Suprapubic skin (tissue), 4 donors: ENCODE results near the gene SLC25A5. TPM values are rescaled to one million over a fixed set of nuclear protein-coding genes. Genes with fewer than 3 reads are reported as not detected.

Source experiments
- DNase-seq, 2 donors: peaks; one replicate each; pipeline ENCODE4 v3.0.0-alpha.2; 2019; ENCODE audit warnings: low spot score in 2 of 2
- H3K27ac ChIP-seq: fragments of 200-600 bp; sonication (generic); one replicate; pipeline ENCODE4 v1.5.1; 2019
- H3K27me3 ChIP-seq: fragments of 200-600 bp; sonication (generic); one replicate; pipeline ENCODE4 v1.5.1; 2019
- H3K36me3 ChIP-seq: fragments of 200-600 bp; sonication (generic); one replicate; pipeline ENCODE4 v1.5.1; 2019
- H3K4me1 ChIP-seq: fragments of 200-600 bp; sonication (generic); one replicate; pipeline ENCODE4 v1.5.1; 2019
- H3K4me3 ChIP-seq: fragments of 200-600 bp; sonication (generic); one replicate; pipeline ENCODE4 v1.5.1; 2019; ENCODE audit warnings: mild to moderate bottlenecking
- H3K9me3 ChIP-seq: fragments of 200-600 bp; sonication (generic); one replicate; pipeline ENCODE4 v1.5.1; 2019
- CTCF ChIP-seq, 2 donors: fragments of 200-600 bp in 1 of 2; fragments of 450-650 bp in 1 of 2; sonication (generic) in 1 of 2; IDR thresholded peaks; one replicate each; pipeline ENCODE4 v1.5.1; 2016 to 2019; ENCODE audit warnings: antibody characterized with exemption in 2 of 2, mild to moderate bottlenecking in 1 of 2, moderate library complexity in 1 of 2
- EP300 ChIP-seq: sonication (generic); formaldehyde crosslinking; IDR thresholded peaks from one replicate; pipeline ENCODE4 v1.6.1; 2017; ENCODE audit warnings: antibody characterized with exemption
- POLR2A ChIP-seq, 2 donors: fragments of 450-650 bp; IDR thresholded peaks; one replicate each; pipeline ENCODE4 v1.6.1; 2017; ENCODE audit warnings: antibody characterized with exemption in 2 of 2, mild to moderate bottlenecking in 2 of 2, moderate library complexity in 2 of 2
- POLR2AphosphoS5 ChIP-seq, 3 donors: sonication (generic); formaldehyde crosslinking; IDR thresholded peaks; one replicate each; pipeline ENCODE4 v1.6.1; 2017; ENCODE audit warnings: antibody characterized with exemption in 3 of 3
- WGBS: methylation state at CpG from one replicate; pipeline ENCODE4 v1.1.5; 2018; 5-methylcytosine and 5-hydroxymethylcytosine counted together
- total RNA-seq, 4 donors: library from RNA; depleted of rRNA; stranded (reverse); fragments of >200 nt; gene quantifications; one replicate each; pipeline ENCODE4 v1.1.0, GENCODE V29; 2016

SLC25A5 gene
- total RNA-seq, 4 donors from 2014 or later, result 177 to 516 (median 455) TPM

GRCh38 chrX:119467433-119467832 is 811 bp upstream of the SLC25A5 start:
- Histone ChIP-seq H3K27ac (no peak overlapping the region), H3K4me3 (peak overlapping the region; percentile 79)

GRCh38 chrX:119468551-119469312 is 488 bp downstream of the SLC25A5 start:
- Histone ChIP-seq H3K27ac (peak overlapping the region; percentile 96), H3K9me3 (no peaks in the 10 kb centered on the region), H3K4me3 (peak overlapping the region; percentile 79), H3K27me3 (no peaks in the 10 kb centered on the region), H3K4me1 (peaks cover 4% of the 10 kb centered on the region), H3K36me3 (peaks cover 16% of the 10 kb centered on the region)
- TF ChIP-seq CTCF (IDR thresholded peaks at IDR 0.05) (peak; percentile 44 to 80), POLR2AphosphoS5 (IDR thresholded peaks at IDR 0.05) (no peak)
- 36% methylated on average over 32 of the region's 78 CpGs for WGBS
- peak; percentile 84 to 85 for DNase-seq

More at GRCh38 chrX:119467433-119467832, 811 bp upstream of the SLC25A5 start:
- TF ChIP-seq POLR2A (IDR thresholded peaks at IDR 0.05), result no peak
- no peak for TF ChIP-seq CTCF (IDR thresholded peaks at IDR 0.05)
- TF ChIP-seq POLR2AphosphoS5 (IDR thresholded peaks at IDR 0.05), result no peak
- no peak for TF ChIP-seq EP300
- no peaks in the 10 kb centered on the region for H3K9me3 ChIP-seq
- H3K4me1 ChIP-seq, result peaks cover 4% of the 10 kb centered on the region
- DNase-seq, result no peak
- no peaks in the 10 kb centered on the region for H3K27me3 ChIP-seq
- 76% methylated on average over 6 of the region's 6 CpGs for WGBS
- peaks cover 16% of the 10 kb centered on the region for H3K36me3 ChIP-seq

- Histone ChIP-seq H3K4me1 (peaks cover 4% of the 10 kb centered on the region), H3K9me3 (no peaks in the 10 kb centered on the region), H3K36me3 (peaks cover 16% of the 10 kb centered on the region), H3K27me3 (no peaks in the 10 kb centered on the region), H3K4me3 (peak overlapping the region; percentile 79), H3K27ac (peak overlapping the region; percentile 96)
- no peak for DNase-seq
- TF ChIP-seq CTCF (IDR thresholded peaks at IDR 0.05) (no peak), EP300 (no peak), POLR2AphosphoS5 (IDR thresholded peaks at IDR 0.05) (no peak)
- WGBS, result 53% methylated on average over 3 of the region's 8 CpGs
These were observed 1.0 kb downstream of the SLC25A5 start for GRCh38 chrX:119469313-119469635.

GRCh38 chrX:119474615-119475388 is 6.6 kb downstream of the SLC25A5 start:
- WGBS, result 84% methylated on average over 23 of the region's 23 CpGs
- H3K4me1 ChIP-seq, result no peaks in the 10 kb centered on the region
- H3K27ac ChIP-seq, result no peak overlapping the region
- H3K36me3 ChIP-seq, result peaks cover 16% of the 10 kb centered on the region
- no peak overlapping the region for H3K4me3 ChIP-seq
- no peaks in the 10 kb centered on the region for H3K27me3 ChIP-seq
- TF ChIP-seq POLR2A (IDR thresholded peaks at IDR 0.05) (no peak), EP300 (no peak), CTCF (IDR thresholded peaks at IDR 0.05) (no peak), POLR2AphosphoS5 (IDR thresholded peaks at IDR 0.05) (no peak)
- no peaks in the 10 kb centered on the region for H3K9me3 ChIP-seq
- no peak for DNase-seq

- DNase-seq, result no peak
- Histone ChIP-seq H3K9me3 (no peaks in the 10 kb centered on the region), H3K4me3 (no peak overlapping the region), H3K36me3 (peaks cover 9% of the 10 kb centered on the region), H3K27ac (no peak overlapping the region), H3K4me1 (no peaks in the 10 kb centered on the region), H3K27me3 (no peaks in the 10 kb centered on the region)
- TF ChIP-seq POLR2A (IDR thresholded peaks at IDR 0.05) (no peak), EP300 (no peak), POLR2AphosphoS5 (IDR thresholded peaks at IDR 0.05) (no peak), CTCF (IDR thresholded peaks at IDR 0.05) (no peak)
- WGBS, result 72% methylated on average over 11 of the region's 11 CpGs
These were observed 7.3 kb downstream of the SLC25A5 start for GRCh38 chrX:119475389-119476101.
